Adrenal gland (tissue), 5 donors: Measurements from ENCODE around the gene TMEM62.
A peak's percentile ranks its signal among the peaks of the same experiment; 100 is the strongest.

ENCODE experiments used
- CTCF ChIP-seq, 6 experiments: fragments of 450-650 bp in 4 of 6; fragments of 200-600 bp in 2 of 6; sonication (generic) in 1 of 6; IDR thresholded peaks; 1 replicate in 5 of 6; 2 replicates in 1 of 6; pipeline versions ENCODE4 v1.5.1 to v1.8.0; 2016 to 2021; ENCODE audit warnings: antibody characterized with exemption in 6 of 6, mild to moderate bottlenecking in 2 of 6, moderate library complexity in 1 of 6
- POLR2A ChIP-seq, 2 donors: fragments of 450-650 bp; IDR thresholded peaks; one replicate each; pipeline ENCODE4 v1.6.1; 2017; ENCODE audit warnings: antibody characterized with exemption in 2 of 2, mild to moderate bottlenecking in 2 of 2, moderate library complexity in 1 of 2
- donor health status: DM: no; HTN: no; CAD: no.

- TF ChIP-seq CTCF (IDR thresholded peaks at IDR 0.05), result peak in 2 of 6 experiments; percentile 8 to 17
- peak; percentile 75 to 89 for TF ChIP-seq POLR2A (IDR thresholded peaks at IDR 0.05)
Observed at GRCh38 chr15:43133430-43134156, at the start of gene TMEM62.
